OCI-LY3 (cell line): ENCODE results near the gene ARID3A.

Source experiments
- H2AFZ ChIP-seq: fragments of 200-600, 300-600 bp; shearing (Covaris generic); 2 replicates; pipeline ENCODE4 v1.6.0; 2014; ENCODE audit warnings: antibody characterized with exemption, low read depth, low read length
- H3K27ac ChIP-seq: fragments of 200-600, 300-600 bp; sonication (generic); 2 replicates; pipeline ENCODE4 v1.5.1; 2014; ENCODE audit warnings: mild to moderate bottlenecking, low read length, moderate library complexity, mixed read lengths
- H3K27me3 ChIP-seq: fragments of 200-600, 300-600 bp; sonication (generic); 2 replicates; pipeline ENCODE4 v1.6.1; 2014; ENCODE audit warnings: low read depth, low read length, mixed read lengths
- H3K36me3 ChIP-seq: fragments of 200-600, 300-600 bp; sonication (generic); replicated peaks from 2 replicates; pipeline ENCODE3; 2014; ENCODE audit warnings: low read depth, low read length, mixed read lengths
- H3K4me1 ChIP-seq: fragments of 300-600, 200-600 bp; sonication (generic); 2 replicates; pipeline ENCODE4 v1.6.1; 2014; ENCODE audit warnings: low read length, mixed read lengths
- H3K4me2 ChIP-seq: fragments of 200-600, 300-600 bp; sonication (generic); 2 replicates; pipeline ENCODE4 v1.6.1; 2014; ENCODE audit warnings: low read length, mixed read lengths
- H3K4me3 ChIP-seq: fragments of 300-600, 200-600 bp; sonication (generic); 2 replicates; pipeline ENCODE4 v1.5.1; 2014; ENCODE audit warnings: antibody characterized with exemption, mild to moderate bottlenecking, low read length, moderate library complexity
- H3K79me2 ChIP-seq: fragments of 300-600, 200-600 bp; shearing (Covaris generic); 2 replicates; pipeline ENCODE4 v1.6.1; 2014; ENCODE audit warnings: mild to moderate bottlenecking, low read length, mixed read lengths
- H3K9ac ChIP-seq: fragments of 300-600, 200-600 bp; shearing (Covaris generic); 2 replicates; pipeline ENCODE4 v1.6.0; 2014; ENCODE audit warnings: mild to moderate bottlenecking, low read length, moderate library complexity
- H3K9me3 ChIP-seq: fragments of 200-600, 300-600 bp; shearing (Covaris generic); 2 replicates; pipeline ENCODE4 v1.6.1; 2014; ENCODE audit warnings: low read length, mixed read lengths; ENCODE audit not compliant: insufficient read depth
- H4K20me1 ChIP-seq: fragments of 200-600, 300-600 bp; sonication (generic); 2 replicates; pipeline ENCODE4 v1.6.1; 2016; ENCODE audit warnings: low read length, mixed read lengths; ENCODE audit not compliant: insufficient read depth
- EZH2phosphoT487 ChIP-seq: fragments of 200-600 bp; shearing (Covaris generic); IDR thresholded peaks from 2 replicates; pipeline ENCODE4 v1.6.1; 2018; ENCODE audit warnings: antibody characterized with exemption, mixed run types, low read depth
- TF ChIP-seq, protein P1 (sequence below): fragments of 200-600, 300-600 bp; sonication (generic); IDR thresholded peaks from 2 replicates; pipeline ENCODE4 v1.5.1; 2014; ENCODE audit warnings: antibody characterized with exemption, low read length, low read depth

The ARID3A gene

DNA sequence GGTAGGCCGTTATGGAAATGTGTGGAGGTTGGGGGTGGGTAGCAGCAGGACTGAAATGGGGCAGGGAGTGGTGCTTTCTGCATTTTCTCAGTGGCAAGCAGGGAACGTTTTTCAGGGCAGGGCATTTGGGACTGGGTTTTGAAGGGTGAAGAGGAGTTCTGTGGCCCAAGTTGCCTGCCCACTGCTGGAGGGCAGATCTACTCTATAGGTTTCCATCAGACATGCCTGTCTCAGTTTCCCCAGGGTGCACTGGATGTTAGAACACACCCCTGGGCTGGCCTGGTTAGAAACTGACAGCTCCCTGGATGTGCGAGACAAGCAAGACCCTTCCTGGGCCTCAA, 73.5 kb downstream of the ARID3A start:
- Histone ChIP-seq H3K27me3 (no peaks in the 10 kb centered on the region), H4K20me1 (no peaks in the 10 kb centered on the region), H3K4me3 (no peak overlapping the region), H3K9ac (no peak overlapping the region), H3K36me3 (peaks cover 4% of the 10 kb centered on the region), H3K79me2 (no peaks in the 10 kb centered on the region), H3K9me3 (no peaks in the 10 kb centered on the region), H2AFZ (no peak overlapping the region), H3K4me2 (no peak overlapping the region), H3K4me1 (peaks cover 3% of the 10 kb centered on the region), H3K27ac (no peak overlapping the region)
- TF ChIP-seq, protein P1, sequence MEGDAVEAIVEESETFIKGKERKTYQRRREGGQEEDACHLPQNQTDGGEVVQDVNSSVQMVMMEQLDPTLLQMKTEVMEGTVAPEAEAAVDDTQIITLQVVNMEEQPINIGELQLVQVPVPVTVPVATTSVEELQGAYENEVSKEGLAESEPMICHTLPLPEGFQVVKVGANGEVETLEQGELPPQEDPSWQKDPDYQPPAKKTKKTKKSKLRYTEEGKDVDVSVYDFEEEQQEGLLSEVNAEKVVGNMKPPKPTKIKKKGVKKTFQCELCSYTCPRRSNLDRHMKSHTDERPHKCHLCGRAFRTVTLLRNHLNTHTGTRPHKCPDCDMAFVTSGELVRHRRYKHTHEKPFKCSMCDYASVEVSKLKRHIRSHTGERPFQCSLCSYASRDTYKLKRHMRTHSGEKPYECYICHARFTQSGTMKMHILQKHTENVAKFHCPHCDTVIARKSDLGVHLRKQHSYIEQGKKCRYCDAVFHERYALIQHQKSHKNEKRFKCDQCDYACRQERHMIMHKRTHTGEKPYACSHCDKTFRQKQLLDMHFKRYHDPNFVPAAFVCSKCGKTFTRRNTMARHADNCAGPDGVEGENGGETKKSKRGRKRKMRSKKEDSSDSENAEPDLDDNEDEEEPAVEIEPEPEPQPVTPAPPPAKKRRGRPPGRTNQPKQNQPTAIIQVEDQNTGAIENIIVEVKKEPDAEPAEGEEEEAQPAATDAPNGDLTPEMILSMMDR = no peak
- no peak for TF ChIP-seq EZH2phosphoT487

DNA sequence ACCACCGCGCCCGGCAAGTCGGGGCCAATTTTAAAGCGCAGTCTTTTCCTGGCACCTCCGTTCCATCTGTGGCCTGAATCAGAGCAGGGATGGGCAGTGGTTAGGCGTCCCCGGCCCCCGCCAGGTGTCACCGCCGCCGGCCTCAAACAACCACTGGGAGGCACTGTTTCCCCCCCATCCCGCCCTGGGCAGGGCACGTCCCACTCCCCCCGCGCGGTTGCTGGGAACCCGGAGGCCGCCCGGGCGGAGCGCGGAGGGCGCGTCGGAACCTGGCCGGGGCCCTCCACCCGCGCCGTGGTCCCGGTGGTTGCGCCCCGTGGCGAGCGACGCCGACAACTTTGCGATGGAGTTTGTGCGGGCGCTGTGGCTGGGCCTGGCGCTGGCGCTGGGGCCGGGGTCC, 74.3 kb downstream of the ARID3A start, which contains the start of gene GRIN3B:
GRIN3B (plus strand) TSS at position 325 of the 400 bp plus-strand sequence; CDS start at position 344, 19 bp downstream.
- Histone ChIP-seq H3K27ac (no peak within 1 kb of the TSS), H3K36me3 (no peaks in the 10 kb centered on the region), H2AFZ (no peak within 1 kb of the TSS), H3K9ac (no peak within 1 kb of the TSS), H3K27me3 (no peaks in the 10 kb centered on the region), H3K9me3 (no peaks in the 10 kb centered on the region), H3K4me2 (peak within 1 kb of the TSS; percentile 57; the same call in 1 of the 2 replicates), H3K4me3 (no peak within 1 kb of the TSS), H3K79me2 (no peaks in the 10 kb centered on the region), H3K4me1 (peaks cover 3% of the 10 kb centered on the region), H4K20me1 (no peaks in the 10 kb centered on the region)
- TF ChIP-seq, protein P1 = no peak

DNA sequence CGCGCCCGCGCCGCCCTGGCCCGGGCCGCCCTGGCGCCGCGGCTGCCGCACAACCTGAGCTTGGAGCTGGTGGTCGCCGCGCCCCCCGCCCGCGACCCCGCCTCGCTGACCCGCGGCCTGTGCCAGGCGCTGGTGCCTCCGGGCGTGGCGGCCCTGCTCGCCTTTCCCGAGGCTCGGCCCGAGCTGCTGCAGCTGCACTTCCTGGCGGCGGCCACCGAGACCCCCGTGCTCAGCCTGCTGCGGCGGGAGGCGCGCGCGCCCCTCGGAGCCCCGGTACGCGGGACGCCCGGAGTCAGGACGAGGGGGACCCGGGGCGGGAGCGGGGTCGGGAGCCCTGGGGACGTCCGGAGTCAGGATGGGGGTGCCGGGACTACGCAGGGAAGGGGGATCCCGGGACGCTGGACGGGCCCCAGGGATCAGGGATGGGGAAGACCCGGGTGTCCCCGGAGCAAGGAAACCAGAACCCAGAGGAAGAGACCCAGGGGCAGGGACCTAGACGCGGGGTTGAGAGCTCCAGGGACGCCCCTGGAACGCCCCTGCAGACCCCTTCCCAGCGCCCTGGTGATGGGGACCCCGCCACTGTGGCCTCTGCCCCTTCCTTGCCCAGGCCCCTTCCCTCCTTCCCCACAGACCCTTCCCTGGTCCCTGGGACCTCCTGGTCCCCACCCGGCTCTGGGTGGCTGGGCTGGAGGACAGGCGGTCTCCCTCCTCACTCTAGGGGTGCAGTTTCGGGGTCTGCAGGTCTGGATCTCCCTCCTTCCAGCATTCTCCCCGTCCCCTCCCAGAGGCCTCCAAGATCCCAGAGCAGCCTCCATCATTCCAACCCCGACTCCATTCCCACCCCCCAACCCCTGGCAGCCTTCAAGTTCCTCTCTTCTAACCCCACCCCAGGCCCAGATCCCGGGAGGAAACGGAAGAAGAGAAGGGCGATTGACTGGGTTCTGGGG, 75.0 kb downstream of the ARID3A start:
- Histone ChIP-seq H4K20me1 (no peaks in the 10 kb centered on the region), H3K9ac (no peak overlapping the region), H3K27ac (no peak overlapping the region), H3K4me1 (peaks cover 3% of the 10 kb centered on the region), H3K9me3 (no peaks in the 10 kb centered on the region), H3K4me2 (peak overlapping the region; percentile 57), H3K4me3 (0 out of 2 replicates have a peak overlapping the region, but pooled peaks have one; percentile 8), H3K27me3 (no peaks in the 10 kb centered on the region), H3K79me2 (no peaks in the 10 kb centered on the region), H2AFZ (0 out of 2 replicates have a peak overlapping the region, but pooled peaks have one; percentile 10), H3K36me3 (no peaks in the 10 kb centered on the region)
- no peak for TF ChIP-seq EZH2phosphoT487
- TF ChIP-seq, protein P1 = no peak

DNA sequence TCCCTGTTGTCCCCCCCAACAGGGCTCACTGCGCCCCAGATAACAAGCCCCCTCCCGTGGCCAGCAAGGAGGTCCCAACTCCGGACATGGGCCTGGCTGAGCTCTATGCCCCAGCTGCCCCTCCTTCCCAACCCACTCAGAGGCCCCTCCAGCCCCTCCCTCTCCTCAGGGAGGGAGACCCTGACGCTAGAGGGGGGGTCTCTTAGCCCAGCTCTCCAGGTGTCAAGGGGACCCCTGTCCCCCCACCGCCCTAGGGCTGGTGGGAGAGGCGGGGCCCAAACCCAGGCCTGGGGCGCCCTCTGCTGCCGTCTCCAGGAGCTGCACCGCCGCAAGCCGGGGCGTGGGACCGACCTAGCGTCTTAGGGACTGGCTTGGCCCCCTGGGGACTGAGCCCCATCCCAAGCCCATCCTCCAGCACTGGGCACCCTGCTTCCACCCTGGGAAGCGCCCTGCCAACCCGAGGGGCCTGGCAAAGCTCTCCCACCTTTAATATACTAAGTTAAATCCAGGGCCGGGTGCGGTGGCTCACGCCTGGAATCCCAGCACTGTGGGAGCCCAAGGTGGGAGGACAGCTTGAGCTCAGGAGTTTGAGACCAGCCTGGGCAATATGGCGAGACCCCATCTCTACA, 75.8 kb downstream of the ARID3A start:
- Histone ChIP-seq H3K9ac (no peak overlapping the region), H3K9me3 (no peaks in the 10 kb centered on the region), H3K4me1 (peaks cover 3% of the 10 kb centered on the region), H3K79me2 (no peaks in the 10 kb centered on the region), H3K27ac (no peak overlapping the region), H4K20me1 (peaks cover 3% of the 10 kb centered on the region; the same call in 1 of the 2 replicates), H3K27me3 (no peaks in the 10 kb centered on the region), H3K4me2 (peak overlapping the region; percentile 57), H3K36me3 (peaks cover 3% of the 10 kb centered on the region), H2AFZ (peak overlapping the region; percentile 10; the same call in 1 of the 2 replicates), H3K4me3 (peak overlapping the region; percentile 8; the same call in 1 of the 2 replicates)
- no peak for TF ChIP-seq EZH2phosphoT487
- TF ChIP-seq, protein P1 = peak; percentile 95
